DND-41 (cell line): ENCODE measurements around the gene INSIG2.

Source experiments
- ATAC-seq: fragments of 200-7000 bp; cut with Tn5 transposase; 3 replicates; pipeline ENCODE4 v1.9.1; 2021; ENCODE audit warnings: low read depth; ENCODE audit not compliant: insufficient read depth
- DNase-seq: peaks from one replicate; pipeline ENCODE4 v3.0.0-alpha.2; 2020
- H2AFZ ChIP-seq: 2 replicates; pipeline ENCODE4 v1.6.0; 2012; ENCODE audit warnings: low read depth, low read length
- H3K27ac ChIP-seq: 2 replicates; pipeline ENCODE4 v1.5.1; 2012; ENCODE audit warnings: low read length, inconsistent platforms
- H3K27me3 ChIP-seq: fragments of 200-600 bp; sonication (generic); 2 replicates; pipeline ENCODE4 v1.6.0; 2012; ENCODE audit warnings: low read length, mild to moderate bottlenecking, inconsistent platforms; ENCODE audit not compliant: insufficient read depth, poor library complexity
- H3K36me3 ChIP-seq: 2 replicates; pipeline ENCODE4 v1.5.1; 2012; ENCODE audit warnings: low read length, inconsistent platforms; ENCODE audit not compliant: insufficient read depth
- H3K4me1 ChIP-seq: 2 replicates; pipeline ENCODE4 v1.5.1; 2012; ENCODE audit warnings: mild to moderate bottlenecking, low read length; ENCODE audit not compliant: insufficient read depth
- H3K4me2 ChIP-seq: 2 replicates; pipeline ENCODE4 v1.6.0; 2012; ENCODE audit warnings: mild to moderate bottlenecking, moderate library complexity, low read length, inconsistent platforms; ENCODE audit not compliant: insufficient read depth
- H3K4me3 ChIP-seq, 2 experiments: fragments of 200-600 bp in 1 of 2; shearing (Covaris generic) in 1 of 2; 2 replicates each; pipeline ENCODE4 v1.5.1; 2012 to 2016; ENCODE audit warnings: inconsistent platforms in 2 of 2, low read length in 2 of 2, mild to moderate bottlenecking in 2 of 2, low read depth in 1 of 2, moderate library complexity in 1 of 2
- H3K79me2 ChIP-seq: 2 replicates; pipeline ENCODE4 v1.6.0; 2012; ENCODE audit warnings: low read length, inconsistent platforms; ENCODE audit not compliant: insufficient read depth
- H3K9ac ChIP-seq: 2 replicates; pipeline ENCODE4 v1.6.0; 2012; ENCODE audit warnings: low read depth, mild to moderate bottlenecking, inconsistent platforms, low read length, moderate library complexity
- H3K9me3 ChIP-seq: 2 replicates; pipeline ENCODE4 v1.5.1; 2012; ENCODE audit warnings: low read length, moderate library complexity, mild to moderate bottlenecking, inconsistent platforms; ENCODE audit not compliant: insufficient read depth, severe bottlenecking
- H4K20me1 ChIP-seq: 2 replicates; pipeline ENCODE4 v1.6.0; 2012; ENCODE audit warnings: low read length; ENCODE audit not compliant: insufficient read depth
- EZH2 ChIP-seq: IDR thresholded peaks from 3 replicates; pipeline ENCODE4 v1.6.1; 2012; ENCODE audit warnings: borderline replicate concordance, low read depth, mild to moderate bottlenecking, moderate library complexity, low read length, inconsistent platforms; ENCODE audit not compliant: severe bottlenecking
- TF ChIP-seq, protein P1 (sequence below): IDR thresholded peaks from 2 replicates; pipeline ENCODE4 v1.5.1; 2012; ENCODE audit warnings: borderline replicate concordance, low read length, moderate library complexity, mild to moderate bottlenecking; ENCODE audit not compliant: poor library complexity, severe bottlenecking; ENCODE audit errors: extremely low read depth

INSIG2 gene

DNA sequence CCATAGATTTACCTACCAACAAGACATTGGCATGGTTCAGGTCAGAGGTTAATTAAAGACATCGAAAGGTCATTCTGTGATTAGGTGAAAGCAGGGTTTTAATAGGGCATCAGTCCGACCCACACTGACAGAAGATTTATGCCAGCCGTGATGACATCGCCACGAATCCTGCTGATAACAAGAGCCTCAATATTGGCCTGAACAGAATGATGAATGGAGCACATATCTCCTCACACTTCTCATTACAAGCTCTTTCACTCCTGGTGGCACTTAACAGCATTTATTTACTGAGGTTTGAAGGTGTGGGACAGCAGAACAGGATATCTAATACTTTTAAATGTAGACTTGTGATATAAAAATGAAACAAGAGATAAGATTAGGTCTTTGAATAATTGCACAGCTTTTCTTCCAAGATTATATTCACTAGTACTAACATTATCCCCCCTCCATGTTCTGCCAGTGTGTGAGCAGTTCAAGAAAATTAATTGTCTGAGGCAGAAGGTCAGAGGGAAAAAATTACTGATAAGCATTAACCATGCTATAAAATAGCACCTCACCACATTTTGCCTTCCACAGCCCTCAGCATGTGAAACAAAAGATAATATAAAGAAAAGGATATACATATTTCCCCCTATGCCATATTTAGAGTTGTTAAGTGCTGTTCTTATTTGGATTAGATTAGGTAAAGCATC is 23.1 kb upstream of the INSIG2 start:
- no peak for ATAC-seq
- no peak for DNase-seq
- H3K79me2 ChIP-seq, result no peaks in the 10 kb centered on the region
- TF ChIP-seq, protein P1, sequence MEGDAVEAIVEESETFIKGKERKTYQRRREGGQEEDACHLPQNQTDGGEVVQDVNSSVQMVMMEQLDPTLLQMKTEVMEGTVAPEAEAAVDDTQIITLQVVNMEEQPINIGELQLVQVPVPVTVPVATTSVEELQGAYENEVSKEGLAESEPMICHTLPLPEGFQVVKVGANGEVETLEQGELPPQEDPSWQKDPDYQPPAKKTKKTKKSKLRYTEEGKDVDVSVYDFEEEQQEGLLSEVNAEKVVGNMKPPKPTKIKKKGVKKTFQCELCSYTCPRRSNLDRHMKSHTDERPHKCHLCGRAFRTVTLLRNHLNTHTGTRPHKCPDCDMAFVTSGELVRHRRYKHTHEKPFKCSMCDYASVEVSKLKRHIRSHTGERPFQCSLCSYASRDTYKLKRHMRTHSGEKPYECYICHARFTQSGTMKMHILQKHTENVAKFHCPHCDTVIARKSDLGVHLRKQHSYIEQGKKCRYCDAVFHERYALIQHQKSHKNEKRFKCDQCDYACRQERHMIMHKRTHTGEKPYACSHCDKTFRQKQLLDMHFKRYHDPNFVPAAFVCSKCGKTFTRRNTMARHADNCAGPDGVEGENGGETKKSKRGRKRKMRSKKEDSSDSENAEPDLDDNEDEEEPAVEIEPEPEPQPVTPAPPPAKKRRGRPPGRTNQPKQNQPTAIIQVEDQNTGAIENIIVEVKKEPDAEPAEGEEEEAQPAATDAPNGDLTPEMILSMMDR, result no peak
- TF ChIP-seq EZH2, result no peak
- H3K4me3 ChIP-seq, result no peak overlapping the region
- no peak overlapping the region for H3K4me2 ChIP-seq
- no peaks in the 10 kb centered on the region for H3K36me3 ChIP-seq
- no peak overlapping the region for H3K27ac ChIP-seq
- peaks cover 9% of the 10 kb centered on the region for H3K27me3 ChIP-seq
- no peaks in the 10 kb centered on the region for H3K9me3 ChIP-seq
- no peak overlapping the region for H2AFZ ChIP-seq
- no peaks in the 10 kb centered on the region for H4K20me1 ChIP-seq
- H3K4me1 ChIP-seq, result no peaks in the 10 kb centered on the region
- H3K9ac ChIP-seq, result no peak overlapping the region

DNA sequence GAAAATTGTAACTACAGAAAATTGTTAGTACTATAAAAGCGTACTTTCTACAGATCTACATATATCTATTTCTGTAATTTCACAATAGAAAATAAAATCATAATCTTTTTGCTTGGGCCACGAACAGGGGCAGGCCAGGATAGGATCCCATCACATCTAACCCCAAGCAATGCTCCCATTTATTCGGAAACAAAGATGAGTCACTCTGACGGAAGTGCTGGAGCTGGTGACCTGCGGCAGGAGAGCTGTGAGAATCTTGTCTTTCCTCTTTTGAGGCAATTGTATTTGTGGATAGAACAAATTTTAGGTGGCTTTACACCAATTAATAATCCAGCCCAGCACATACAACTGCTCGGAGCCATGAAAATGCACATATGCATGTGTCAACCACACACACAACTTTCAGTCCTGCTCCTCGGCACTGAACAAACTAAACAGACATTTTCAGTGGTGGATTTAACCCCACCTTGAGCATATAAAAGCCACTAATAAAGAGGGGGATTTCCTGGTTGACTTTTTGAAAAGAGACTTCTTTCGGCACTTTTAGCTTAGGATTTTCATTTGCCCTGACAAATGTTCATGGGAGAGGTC is 22.3 kb upstream of the INSIG2 start:
- no peaks in the 10 kb centered on the region for H3K9me3 ChIP-seq
- no peak overlapping the region for H3K4me3 ChIP-seq
- H3K27ac ChIP-seq, result no peak overlapping the region
- H4K20me1 ChIP-seq, result no peaks in the 10 kb centered on the region
- no peaks in the 10 kb centered on the region for H3K36me3 ChIP-seq
- no peak overlapping the region for H3K4me2 ChIP-seq
- no peaks in the 10 kb centered on the region for H3K4me1 ChIP-seq
- no peaks in the 10 kb centered on the region for H3K79me2 ChIP-seq
- peaks cover 8% of the 10 kb centered on the region for H3K27me3 ChIP-seq
- H3K9ac ChIP-seq, result no peak overlapping the region
- TF ChIP-seq EZH2, result no peak
- TF ChIP-seq, protein P1, result no peak
- no peak overlapping the region for H2AFZ ChIP-seq
- ATAC-seq (no peak), DNase-seq (no peak)

DNA sequence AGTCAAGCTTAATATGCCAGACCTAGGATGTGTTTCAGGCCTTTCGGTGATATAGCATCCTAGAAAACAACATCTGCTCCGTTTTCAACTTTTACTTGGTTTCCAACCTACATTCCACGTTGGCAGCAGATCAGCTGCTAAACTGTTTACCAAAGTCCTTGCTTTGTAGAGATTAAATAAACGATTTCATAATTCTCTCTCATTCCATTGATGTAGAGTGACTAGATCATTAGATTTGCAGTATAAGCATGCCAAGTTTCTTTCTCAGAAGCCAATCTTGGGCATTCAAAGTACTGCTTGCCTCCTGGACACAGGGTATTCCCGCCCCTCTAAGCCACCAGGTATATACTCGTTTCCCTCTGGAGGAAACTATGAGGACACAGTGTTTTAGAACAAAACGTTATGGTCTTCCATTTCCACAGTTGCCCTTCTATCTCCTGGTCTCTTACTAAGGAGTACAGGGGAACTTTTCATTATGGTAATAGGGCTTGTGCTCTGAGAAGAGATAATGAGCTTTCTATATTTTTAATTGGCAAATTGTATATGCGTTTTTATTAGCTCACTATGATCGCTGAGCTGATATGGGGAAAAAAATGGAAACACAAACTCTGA is 10.5 kb upstream of the INSIG2 start:
- H3K9ac ChIP-seq, result no peak overlapping the region
- H3K4me2 ChIP-seq, result no peak overlapping the region
- H3K4me3 ChIP-seq, result no peak overlapping the region
- H3K79me2 ChIP-seq, result no peaks in the 10 kb centered on the region
- H3K4me1 ChIP-seq, result no peaks in the 10 kb centered on the region
- no peaks in the 10 kb centered on the region for H3K36me3 ChIP-seq
- no peak for ATAC-seq
- TF ChIP-seq, protein P1, result no peak
- H4K20me1 ChIP-seq, result no peaks in the 10 kb centered on the region; the same call in 1 of the 2 replicates
- no peak overlapping the region for H3K27ac ChIP-seq
- no peak overlapping the region for H2AFZ ChIP-seq
- DNase-seq, result no peak
- no peaks in the 10 kb centered on the region for H3K27me3 ChIP-seq
- no peaks in the 10 kb centered on the region for H3K9me3 ChIP-seq
